Psoas muscle (tissue), 8 donors: ENCODE results near the gene CABLES2. TPM values are rescaled to one million over a fixed set of nuclear protein-coding genes. Genes with fewer than 3 reads are reported as not detected.

Source experiments
- ATAC-seq, 4 donors: fragments of 200-7000 bp; cut with Tn5 transposase; one replicate each; pipeline ENCODE4 v1.9.1; 2020; ENCODE audit warnings: moderate library complexity in 3 of 4, mild to moderate bottlenecking in 2 of 4
- DNase-seq, 2 donors: peaks; one replicate each; pipeline ENCODE4 v3.0.0-alpha.2; 2020
- H3K27ac ChIP-seq: fragments of 200-600 bp; one replicate; pipeline ENCODE4 v1.8.0; 2022
- H3K27me3 ChIP-seq, 3 donors: fragments of 200-600 bp in 1 of 3; one replicate each; pipeline versions ENCODE4 v1.6.1 to v1.8.0; 2013 to 2022; ENCODE audit warnings: low read length in 2 of 3, mild to moderate bottlenecking in 2 of 3, moderate library complexity in 1 of 3; ENCODE audit not compliant: insufficient read depth in 3 of 3
- H3K36me3 ChIP-seq, 2 donors: fragments of 200-600 bp in 1 of 2; one replicate each; pipeline versions ENCODE4 v1.6.1 to v1.8.0; 2013 to 2022; ENCODE audit warnings: low read depth in 1 of 2, mild to moderate bottlenecking in 1 of 2, moderate library complexity in 1 of 2; ENCODE audit not compliant: insufficient read depth in 1 of 2
- H3K4me1 ChIP-seq: fragments of 200-600 bp; one replicate; pipeline ENCODE4 v1.8.0; 2022
- H3K4me3 ChIP-seq: fragments of 200-600 bp; one replicate; pipeline ENCODE4 v1.8.0; 2022; ENCODE audit warnings: mild to moderate bottlenecking
- H3K9me3 ChIP-seq: fragments of 200-600 bp; one replicate; pipeline ENCODE4 v1.8.0; 2022
- WGBS, 3 donors: extraction: QIAGEN DNeasy Blood & Tissue Kit; methylation state at CpG; one replicate each; pipeline versions ENCODE4 v1.1.6 to v1.1.7; 2013; 5-methylcytosine and 5-hydroxymethylcytosine counted together
- intact Hi-C, 2 donors: fragments of 100-400 bp; cut with DNase I; formaldehyde crosslinking; loops; one replicate each; pipeline versions ENCODE4 v1.11.0 to v1.14.2; 2022
- polyA plus RNA-seq, 3 donors: library from polyadenylated mRNA; stranded (reverse); fragments of 200-250 nt; gene quantifications; one replicate each; pipeline ENCODE4 v1.2.3, GENCODE V29; 2013
- total RNA-seq, 4 donors: library from RNA; stranded (reverse); fragmentation: NEBNext Ultra II Directional in 2 of 4; extraction: Animal tissue kit (Norgen Biotek cat#: 25700) in 2 of 4; gene quantifications; one replicate each; pipeline versions ENCODE4 v1.2.1 to v1.2.4, GENCODE V29; 2021 to 2023
- TF ChIP-seq, protein P1 (sequence below): fragments of 200-600 bp; IDR thresholded peaks from one replicate; pipeline ENCODE4 v1.8.0; 2022; ENCODE audit warnings: antibody characterized with exemption
- donor health status: healthy with polysubstance abuse.
- donor health status: DM: no; HTN: no; CAD: no; lungs with moderate emphysema.
- donor health status: Bipolar disorder and iron deficiency.
- donor health status: healthy.
- donor health status: DM: yes; HTN: yes; CAD: no.
- donor health status: DM: no; HTN: no; CAD: no.
- donor health status: DM: no; HTN: no; CAD: no.
- donor health status: DM: yes; HTN: yes; CAD: no.

Gene CABLES2
- total and polyA plus RNA-seq, 7 donors = 2.4 to 4.3 (median 3.8) TPM

DNA sequence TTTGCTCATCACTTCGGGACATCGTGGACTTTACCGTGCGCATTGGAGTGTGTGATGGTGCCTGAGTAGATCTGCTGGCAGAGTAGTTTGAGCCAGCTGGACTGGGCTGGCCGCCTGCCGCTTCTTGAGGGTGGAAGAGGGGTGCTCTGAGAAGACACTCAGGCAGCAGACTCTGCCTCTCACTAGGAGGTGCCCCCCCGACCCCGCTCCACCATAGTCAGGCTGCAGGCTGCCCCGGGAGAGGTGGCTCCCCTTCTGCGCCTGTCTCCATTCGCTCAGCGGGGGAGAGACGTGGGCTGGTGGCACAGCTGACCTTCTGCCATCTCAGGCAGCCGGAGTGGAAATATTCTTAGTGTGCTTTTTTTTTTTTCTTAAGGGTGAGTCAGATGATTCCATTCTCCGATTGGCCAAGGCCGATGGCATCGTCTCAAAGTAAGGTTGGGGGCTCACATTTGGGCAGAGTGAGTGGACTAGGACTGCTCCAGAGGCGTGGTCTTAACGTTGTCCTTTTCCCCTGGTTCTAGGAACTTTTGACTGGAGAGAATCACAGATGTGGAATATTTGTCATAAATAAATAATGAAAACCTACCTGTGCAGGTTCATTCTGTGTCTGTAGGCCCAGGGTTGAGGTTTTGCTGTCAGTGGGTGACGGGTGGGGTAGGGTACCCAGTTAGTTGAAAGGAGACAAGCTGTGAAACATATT, 19.0 kb downstream of the CABLES2 start:
- Histone ChIP-seq H3K27me3 (no peaks in the 10 kb centered on the region), H3K27ac (peak overlapping the region; percentile 96), H3K4me3 (peak overlapping the region; percentile 88), H3K9me3 (no peaks in the 10 kb centered on the region), H3K36me3 (peaks cover 0 to 58% of the 10 kb centered on the region in 2 donors), H3K4me1 (peaks cover 22% of the 10 kb centered on the region)
- ATAC-seq (no peak), DNase-seq (no peak)
- WGBS, 3 donors = 54 to 60% (median 58%) methylated on average over 20 of the region's 20 CpGs
- intact Hi-C loops = loop anchor here (10.0 kb wide), 2 partner anchors 203 to 417 kb away; partner anchors contain the start of genes MTG2 (in 2 of the 2) and OGFR (in 1 of the 2)
- TF ChIP-seq, protein P1, sequence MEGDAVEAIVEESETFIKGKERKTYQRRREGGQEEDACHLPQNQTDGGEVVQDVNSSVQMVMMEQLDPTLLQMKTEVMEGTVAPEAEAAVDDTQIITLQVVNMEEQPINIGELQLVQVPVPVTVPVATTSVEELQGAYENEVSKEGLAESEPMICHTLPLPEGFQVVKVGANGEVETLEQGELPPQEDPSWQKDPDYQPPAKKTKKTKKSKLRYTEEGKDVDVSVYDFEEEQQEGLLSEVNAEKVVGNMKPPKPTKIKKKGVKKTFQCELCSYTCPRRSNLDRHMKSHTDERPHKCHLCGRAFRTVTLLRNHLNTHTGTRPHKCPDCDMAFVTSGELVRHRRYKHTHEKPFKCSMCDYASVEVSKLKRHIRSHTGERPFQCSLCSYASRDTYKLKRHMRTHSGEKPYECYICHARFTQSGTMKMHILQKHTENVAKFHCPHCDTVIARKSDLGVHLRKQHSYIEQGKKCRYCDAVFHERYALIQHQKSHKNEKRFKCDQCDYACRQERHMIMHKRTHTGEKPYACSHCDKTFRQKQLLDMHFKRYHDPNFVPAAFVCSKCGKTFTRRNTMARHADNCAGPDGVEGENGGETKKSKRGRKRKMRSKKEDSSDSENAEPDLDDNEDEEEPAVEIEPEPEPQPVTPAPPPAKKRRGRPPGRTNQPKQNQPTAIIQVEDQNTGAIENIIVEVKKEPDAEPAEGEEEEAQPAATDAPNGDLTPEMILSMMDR = no peak

- peaks cover 25% of the 10 kb centered on the region for H3K4me1 ChIP-seq
- 3% methylated on average over 38 to 47 of the region's 47 CpGs for WGBS, 3 donors
- TF ChIP-seq, protein P1 = no peak
- no peaks in the 10 kb centered on the region for H3K9me3 ChIP-seq
- H3K27me3 ChIP-seq = no peaks in the 10 kb centered on the region
- no peak for DNase-seq
- peaks cover 0 to 51% of the 10 kb centered on the region in 2 donors for H3K36me3 ChIP-seq
- peak overlapping the region; percentile 88 for H3K4me3 ChIP-seq
- intact Hi-C loops = loop anchor here (10.0 kb wide), 2 partner anchors 203 to 417 kb away; partner anchors contain the start of genes MTG2 (in 2 of the 2) and OGFR (in 1 of the 2)
- no peak for ATAC-seq
- peak overlapping the region; percentile 96 for H3K27ac ChIP-seq
Measured at GRCh38 chr20:62387219-62387913, 19.7 kb downstream of the CABLES2 start.

DNA sequence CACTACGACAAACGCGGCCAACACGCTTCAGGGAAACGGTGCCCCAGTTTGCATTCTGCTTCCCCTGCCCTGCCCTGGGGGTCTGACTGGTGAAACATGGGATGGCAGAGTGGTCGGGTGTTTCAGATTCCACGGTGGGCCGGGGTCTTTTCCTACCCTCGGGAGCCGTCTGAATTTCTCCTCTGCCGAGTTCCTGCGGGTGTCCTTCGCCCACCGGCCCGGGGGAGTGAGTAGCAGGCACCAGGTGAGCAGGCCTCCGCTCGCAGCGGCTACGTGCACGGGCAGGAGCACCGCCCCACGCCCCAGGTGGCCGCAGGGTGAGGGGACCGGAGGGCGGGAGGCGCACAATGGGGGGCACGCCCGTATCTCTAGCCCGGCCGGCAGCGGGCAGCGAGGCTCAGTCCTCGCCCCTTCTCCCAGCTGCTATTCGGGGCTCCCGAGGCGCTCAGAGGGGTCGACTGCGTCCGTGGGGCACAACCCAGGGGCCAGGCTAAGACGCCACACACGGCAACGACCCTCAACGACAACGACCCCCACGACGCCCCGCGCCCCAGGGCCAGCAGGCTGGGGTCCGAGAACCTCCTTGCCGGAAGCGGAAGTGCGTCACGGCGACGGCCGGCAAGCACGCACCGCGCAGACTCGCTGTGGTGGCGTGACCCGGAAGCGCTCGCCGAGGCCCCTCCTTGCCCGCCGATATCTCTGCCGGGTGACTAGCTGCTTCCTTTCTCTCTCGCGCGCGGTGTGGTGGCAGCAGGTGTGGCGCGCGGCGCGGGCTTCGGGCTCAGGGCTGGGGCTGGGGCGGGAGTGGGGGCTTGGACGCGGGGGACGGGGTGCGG, 20.5 kb downstream of the CABLES2 start, which contains the start of gene RPS21:
Gene RPS21 (plus strand): TSS at position 721 of the 836 bp plus-strand sequence. CDS start 236 bp downstream, outside the sequence.
- H3K4me1 ChIP-seq = peaks cover 26% of the 10 kb centered on the region
- intact Hi-C loops = loop anchor here (1.0 to 10.0 kb wide), 3 partner anchors 84 to 418 kb away; partner anchors contain the start of genes MTG2 (in 2 of the 2), ADRM1 (in 1 of the 2) and OGFR (in 1 of the 2)
- 0 to 1% (median 1%) methylated on average over 56 to 83 of the region's 83 CpGs for WGBS, 3 donors
- peaks cover 0 to 47% of the 10 kb centered on the region in 2 donors for H3K36me3 ChIP-seq
- H3K9me3 ChIP-seq = no peaks in the 10 kb centered on the region
- DNase-seq = peak; percentile 94 to 98
- ATAC-seq = peak; percentile 92 to 94 (median 94)
- H3K27ac ChIP-seq = peak within 1 kb of the TSS; percentile 96
- TF ChIP-seq, protein P1 = no peak
- H3K27me3 ChIP-seq = no peaks in the 10 kb centered on the region
- H3K4me3 ChIP-seq = peak within 1 kb of the TSS; percentile 88
